Measurements from ENCODE around the gene NFATC1.
A peak's percentile ranks its signal among the peaks of the same experiment; 100 is the strongest.
"Not testable (repeated sequence)": the region's sequence is repeated elsewhere in the genome, so short reads cannot be mapped to it uniquely, and the experiment has no call there.

The NFATC1 gene

DNA sequence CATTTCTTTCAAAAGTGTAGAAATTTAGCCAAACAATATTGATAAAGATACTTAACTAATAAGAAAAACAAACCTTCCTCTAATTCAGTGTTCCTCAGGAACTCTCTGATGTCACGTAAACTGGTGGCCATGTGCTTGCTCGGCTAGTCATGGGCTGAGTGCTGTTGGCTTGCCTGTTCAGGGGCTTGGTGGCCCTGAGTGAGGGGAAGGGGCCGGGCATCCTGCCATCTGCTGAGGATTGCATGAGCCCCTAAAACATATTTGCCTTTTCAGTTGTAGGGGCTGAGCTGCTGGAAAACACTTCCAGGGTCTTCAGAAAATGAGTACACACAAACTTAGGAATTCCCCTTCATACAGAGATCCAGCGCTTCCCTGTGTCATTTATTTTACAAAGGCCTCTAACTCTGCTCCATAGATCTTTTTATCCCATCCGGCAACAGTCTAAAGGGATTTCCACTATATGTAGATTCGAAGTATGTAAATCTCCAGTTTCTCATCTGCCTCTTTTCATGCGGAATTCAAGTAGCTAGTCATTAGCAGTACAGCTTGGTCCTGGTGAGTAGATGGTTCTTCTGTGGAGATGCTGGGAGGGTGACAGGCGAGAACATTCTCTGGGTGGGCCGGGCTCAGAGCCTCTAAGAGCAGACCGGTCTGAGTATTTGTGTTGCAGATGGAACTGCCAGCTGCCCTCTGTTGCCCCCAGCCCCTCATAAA lies 20.1 kb upstream of the NFATC1 start:
- DNase-seq (ENCODE audit: low read depth) = no peak

DNA sequence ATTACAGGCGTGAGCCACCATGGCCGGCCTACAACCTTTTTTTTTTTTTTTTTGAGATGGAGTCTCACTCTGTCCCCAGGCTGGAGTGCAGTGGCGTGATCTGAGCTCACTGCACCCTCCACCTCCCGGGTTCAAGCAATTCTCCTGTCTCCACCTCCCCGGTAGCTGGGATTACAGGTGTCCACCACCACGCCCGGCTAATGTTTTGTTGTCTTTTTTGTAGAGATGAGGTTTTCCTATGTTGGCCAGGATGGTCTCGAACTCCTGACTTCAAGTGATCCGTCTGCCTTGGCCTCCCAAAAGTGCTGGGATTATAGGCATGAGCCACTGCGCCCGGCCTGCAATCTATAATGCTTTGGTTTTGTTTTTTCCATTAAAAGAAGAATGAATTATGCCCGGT lies 19.1 kb upstream of the NFATC1 start:
- DNase-seq (ENCODE audit: low read depth) = not testable (repeated sequence)

DNA sequence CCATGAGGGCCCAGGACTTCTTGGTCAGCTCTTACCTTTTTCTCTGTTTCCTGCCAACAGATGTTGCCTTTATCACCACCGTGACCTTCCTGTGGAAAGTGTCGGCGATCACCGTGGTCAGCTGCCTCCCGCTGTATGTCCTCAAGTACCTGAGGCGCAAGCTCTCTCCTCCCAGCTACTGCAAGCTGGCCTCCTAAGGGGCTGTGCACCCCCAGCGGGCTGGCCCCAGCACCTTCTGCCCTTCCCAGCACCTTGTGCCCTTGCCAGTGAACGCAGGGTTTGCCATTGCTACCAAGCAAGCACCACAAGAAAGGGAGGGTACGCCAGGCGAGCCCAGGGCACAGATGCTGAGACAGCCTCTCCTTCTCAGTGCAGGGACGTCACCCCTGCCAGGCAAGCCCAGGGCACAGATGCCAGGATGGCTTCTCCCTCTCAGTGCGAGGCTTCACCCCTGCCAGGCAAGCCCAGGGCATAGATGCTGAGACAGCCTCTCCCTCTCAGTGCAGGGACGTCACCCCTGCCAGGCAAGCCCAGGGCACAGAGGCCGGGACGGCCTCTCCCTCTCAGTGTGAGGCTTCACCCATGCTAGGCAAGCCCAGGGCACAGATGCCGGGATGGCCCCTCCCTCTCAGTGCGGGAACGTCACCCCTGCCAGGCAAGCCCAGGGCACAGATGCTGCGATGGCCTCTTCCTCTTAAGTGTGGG lies 18.4 kb upstream of the NFATC1 start:
- DNase-seq (ENCODE audit: low read depth) = no peak

DNA sequence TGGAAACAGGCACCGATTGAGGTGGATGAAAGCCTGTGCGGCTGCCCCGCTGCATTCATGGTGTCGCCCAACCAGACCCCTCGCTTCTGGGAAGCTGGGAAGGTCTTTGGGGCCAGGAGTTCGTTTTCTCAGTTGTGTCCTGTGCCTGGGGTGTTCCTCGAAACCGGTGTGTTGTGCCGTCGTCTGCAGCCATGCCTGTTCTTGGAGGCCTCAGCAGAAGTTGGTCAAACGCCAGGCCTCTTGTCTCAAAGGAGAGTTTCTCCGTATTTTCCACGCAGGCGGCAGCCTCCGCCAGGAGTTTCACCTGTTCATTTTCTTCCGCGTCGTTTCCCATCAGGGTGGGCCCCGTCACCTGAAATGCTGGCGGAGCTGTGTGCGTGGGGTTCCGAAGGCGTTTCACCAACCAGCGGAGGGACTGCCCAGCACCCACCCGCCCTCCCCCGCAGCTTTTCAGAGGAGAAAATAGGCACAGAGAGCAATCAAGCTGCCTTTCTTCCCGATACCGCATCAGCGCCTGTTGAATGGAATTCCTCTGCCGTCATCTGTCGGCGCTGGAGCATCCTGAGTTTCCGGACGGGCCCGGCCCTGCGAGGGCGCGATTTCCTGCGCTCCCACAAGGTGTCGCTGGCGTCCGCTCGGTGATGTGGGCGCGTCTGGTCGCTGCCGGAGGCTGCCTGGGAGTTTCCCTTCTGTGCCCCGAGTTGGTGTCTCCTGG lies 17.0 kb upstream of the NFATC1 start:
- peak; percentile 73 for DNase-seq (ENCODE audit: low read depth)

DNA sequence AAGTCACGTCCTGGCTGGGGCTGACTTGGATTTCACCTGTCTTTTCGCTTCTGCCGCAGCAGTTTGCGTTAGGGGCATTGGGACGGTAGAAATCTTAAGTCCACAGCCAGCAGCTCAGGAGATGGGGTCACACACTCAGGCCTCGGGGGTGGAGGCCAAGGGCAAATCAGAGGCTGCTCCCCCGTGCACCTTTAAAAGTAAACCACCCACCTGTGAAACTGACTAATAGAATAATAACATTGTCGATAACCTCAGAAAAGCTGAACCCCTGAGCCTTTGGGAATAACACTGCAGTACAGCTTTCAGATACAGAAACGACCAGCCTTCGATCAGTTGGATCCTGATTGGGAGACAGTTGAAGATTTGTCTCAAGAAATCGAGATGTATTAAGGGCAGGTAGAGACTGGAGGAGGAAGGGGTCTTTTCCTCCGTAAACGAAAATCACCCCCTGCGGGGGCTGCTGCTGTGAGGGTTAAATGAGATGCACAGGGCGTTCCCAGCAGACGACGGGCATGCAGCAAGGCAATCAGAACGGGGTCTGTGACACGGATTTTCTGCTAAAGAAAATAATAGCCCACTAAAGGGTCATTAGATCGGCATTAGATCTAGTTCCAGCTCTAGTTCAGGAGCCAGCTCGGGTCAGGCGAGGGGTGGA lies 16.4 kb upstream of the NFATC1 start:
- DNase-seq (ENCODE audit: low read depth) = no peak

DNA sequence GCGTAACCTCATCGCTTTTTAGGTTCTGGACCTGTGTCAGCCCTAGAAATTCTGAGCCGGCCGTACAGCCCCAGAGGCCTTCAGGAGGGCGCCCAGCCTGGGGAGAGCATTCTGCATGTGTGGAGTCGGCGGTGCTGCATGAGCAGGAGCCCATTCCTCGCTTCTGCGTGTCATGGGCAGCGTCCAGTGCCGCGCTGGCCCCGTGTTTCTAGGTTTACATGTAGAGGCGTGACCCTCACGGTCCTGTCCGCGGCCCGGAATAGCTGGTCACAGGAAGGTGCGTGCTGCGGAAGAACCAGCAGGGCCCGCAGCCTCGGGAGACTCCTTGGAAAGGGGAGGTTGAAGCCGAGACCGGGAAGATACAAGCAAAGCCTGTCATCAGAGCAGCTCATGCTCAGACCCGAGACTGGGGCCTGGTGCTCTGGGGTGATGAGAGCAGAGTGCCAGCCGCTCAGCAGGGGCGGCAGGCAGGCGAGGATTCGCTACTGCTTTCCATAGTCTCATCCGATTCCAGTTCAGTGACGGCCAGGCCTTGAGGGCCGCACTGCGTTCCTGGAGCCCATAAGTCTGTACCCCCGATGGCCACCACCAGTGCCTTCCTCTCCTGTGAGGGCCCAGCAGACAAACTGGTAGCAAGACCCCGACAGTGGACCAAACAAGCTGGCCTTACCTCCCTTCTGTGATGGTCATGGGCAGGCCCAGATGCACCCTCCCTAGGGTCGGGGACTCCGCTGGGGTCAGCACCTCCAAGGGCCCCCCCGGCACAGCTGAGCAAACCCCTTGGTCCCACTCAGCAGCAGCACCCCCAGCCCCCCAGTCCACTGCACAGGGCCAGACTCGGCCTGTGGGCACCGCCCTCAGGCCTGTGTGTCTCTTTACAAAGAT lies 15.6 kb upstream of the NFATC1 start:
- DNase-seq (ENCODE audit: low read depth) = no peak

DNA sequence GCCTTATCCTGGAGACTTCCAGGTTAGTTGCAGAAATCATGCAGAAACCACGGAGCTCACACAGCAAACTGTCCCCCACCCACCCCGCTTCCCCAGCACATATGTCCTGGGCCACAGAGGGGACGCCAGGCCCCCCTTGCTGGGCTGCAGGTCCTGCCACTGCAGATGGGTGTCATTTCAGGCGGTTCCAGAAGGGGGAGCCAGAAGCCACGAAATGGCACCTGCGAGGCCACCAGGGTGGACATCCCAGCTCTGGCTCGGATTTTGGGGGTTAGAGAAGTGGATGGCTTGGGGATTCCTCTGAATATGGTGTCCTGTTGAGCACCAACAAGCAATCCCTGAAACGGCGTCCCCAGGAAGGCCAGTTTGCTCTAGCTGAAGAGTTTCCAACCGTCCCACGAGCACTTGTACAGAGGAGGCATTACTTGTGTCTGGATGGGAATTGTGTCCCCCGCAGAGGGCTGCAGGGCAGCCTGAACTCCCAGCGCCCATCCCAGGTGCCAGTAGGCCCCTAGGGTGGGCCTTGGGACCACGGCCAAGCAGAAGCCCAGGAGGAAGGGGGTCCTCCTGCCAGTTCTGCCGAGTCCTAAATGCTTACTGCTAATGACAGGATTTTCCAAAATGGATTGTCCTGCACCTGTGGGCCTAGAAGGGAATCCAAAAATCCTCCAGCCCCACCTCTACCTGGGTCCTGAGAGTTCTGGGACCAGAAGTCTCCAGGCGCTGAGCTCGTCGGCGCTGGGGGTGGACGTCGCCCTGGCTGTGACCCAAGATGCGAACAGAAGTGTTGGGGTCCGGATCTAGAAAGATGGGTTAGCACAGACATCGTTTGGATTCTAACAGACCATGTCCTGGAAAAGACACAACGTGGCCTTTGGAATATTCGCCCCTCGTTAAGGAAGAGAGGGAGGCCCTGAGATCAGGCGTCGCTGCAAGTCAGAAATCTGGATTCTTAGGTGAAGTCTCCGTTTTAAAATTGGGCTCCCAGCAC lies 14.6 kb upstream of the NFATC1 start:
- no peak for DNase-seq (ENCODE audit: low read depth)

DNA sequence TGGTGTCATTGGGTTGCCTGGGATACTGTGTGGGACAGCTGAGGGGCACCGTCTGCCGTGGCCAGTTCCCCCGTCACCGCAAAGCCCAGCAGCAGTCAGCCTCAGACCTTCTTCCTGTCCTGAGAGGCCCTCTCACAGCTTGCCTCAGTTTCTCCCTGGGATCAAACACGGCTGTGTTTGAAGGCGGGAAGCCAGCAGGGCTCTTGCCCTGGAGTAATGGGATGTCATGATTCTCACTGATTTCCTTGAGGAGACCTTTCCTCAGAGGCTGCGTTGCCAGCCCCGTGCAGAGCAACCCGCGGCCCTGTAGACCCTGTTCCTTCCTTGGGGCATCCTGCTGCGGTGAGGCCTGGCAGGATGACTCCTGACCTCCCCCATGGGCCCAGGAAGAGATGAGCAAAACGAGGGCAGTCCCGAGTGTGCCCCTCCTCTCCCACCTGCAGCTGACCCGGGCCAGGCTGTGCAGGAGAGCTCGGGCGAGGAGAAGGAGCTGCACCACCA lies 13.9 kb upstream of the NFATC1 start:
- DNase-seq (ENCODE audit: low read depth) = no peak

DNA sequence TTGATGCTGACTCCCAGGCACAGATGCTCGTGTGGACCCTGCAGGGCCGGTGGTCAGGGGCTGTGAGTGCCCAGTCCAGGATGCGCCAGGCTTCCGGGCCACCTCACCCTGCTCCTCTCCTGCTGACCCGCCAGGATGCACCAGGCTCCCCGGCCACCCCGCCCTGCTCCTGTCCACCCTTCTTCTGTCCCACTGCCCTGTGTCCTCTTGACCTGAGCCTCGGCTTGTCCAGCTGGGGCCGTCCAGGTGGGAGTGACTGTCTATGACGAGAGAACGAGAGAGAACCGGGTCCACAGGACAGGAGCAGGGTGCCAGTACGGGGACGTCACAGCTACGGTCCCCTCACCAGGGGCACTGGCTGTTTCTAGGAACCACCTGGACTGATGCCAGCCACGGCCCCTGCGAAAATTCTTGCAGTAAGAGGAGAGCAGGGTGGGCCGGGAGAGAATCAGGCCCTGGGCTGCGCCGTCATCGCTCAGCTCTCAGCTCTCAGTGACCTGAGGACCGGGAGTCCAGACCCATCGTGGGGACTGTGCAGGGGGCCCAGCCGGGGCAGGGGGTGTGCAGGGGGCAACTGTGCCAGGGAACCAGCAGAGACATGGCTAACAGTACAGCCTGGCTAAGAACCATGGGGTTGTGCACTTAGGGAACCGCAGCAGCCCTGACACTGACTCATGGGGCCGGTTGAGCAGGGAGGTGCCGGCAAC lies 12.9 kb upstream of the NFATC1 start:
- no peak for DNase-seq (ENCODE audit: low read depth)

DNA sequence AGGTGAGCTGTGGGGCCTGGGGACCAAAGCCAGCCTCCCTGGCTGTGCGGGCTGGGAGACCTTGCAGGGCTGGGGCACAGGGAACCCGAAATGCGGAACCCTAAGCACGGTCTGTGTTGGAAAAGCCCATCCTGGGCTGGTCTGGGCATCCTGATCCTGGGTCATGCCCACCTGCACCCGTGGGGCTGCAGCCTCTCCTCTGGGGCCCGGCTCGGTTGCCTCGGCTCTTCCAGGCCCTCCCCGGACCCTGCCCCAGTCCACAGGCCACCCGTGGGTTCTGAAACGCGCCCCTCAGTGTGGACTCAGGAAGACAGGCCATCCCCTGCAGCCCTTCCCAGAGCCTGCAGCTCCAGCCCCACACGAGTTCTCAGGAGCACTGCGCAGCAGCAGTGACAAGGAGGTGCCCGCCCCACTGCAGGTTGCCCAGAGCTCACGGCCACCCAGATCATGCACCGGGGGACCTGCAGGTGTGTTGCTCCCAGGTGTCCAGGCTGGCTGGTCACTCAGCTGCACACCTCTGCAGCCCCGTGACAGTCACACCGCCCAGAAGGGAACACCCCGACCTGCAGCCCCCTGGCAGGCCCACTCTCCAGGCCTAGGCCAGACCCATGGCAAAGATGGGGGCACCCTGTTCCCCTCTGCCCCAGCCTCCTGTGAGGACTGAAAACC lies 12.2 kb upstream of the NFATC1 start:
- no peak for DNase-seq (ENCODE audit: low read depth)

DNA sequence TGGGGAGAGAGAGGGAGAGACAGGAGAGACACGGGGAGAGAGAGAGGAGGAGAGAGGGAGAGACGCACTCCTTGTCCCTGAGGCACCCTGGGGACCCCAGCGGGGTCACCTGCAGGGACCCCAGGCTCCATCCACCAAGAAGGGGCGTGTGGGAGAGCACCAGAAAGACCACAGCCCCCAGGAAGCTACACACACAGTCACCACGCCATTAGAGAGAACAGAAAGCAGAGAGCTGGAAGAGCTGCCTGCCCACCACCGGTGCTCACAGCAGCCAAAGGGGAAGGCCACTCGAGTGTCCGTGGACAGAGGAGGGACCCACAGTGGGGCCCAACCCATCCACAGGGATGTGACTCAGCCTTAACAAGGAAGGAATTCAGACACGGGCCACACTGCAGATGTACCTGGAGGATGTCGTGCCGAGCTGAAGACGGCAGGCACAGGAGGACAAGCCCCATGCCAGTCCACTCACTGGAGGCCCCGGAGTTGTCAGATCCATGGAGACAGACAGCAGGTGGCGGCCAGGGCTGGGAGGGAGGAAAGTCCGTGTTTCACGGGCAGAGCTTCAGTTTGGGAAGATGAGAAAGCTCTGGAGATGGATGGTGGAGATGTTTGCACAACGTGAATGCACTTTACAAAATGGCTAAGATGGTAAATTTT lies 11.5 kb upstream of the NFATC1 start:
- no peak for DNase-seq (ENCODE audit: low read depth)

DNA sequence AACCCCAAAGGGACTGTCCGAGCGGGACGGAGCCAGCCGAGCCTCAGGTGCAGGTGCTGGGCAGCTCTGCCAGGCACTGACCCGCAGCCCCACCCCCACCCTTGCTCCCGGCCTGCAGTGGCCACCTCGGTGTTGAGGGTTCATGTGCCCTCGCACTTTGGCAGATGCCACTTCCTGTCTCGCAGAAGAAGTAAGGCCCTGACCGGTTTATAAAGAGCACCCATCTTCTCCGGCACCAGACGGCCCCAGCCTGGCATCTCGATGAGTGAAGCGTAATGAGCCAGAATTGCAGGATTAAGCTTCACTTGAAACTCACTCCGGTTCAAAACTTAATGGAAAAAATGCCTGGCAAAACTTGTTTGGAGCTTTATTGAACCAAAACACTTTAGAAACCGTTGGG lies 10.9 kb upstream of the NFATC1 start:
- no peak for DNase-seq (ENCODE audit: low read depth)

DNA sequence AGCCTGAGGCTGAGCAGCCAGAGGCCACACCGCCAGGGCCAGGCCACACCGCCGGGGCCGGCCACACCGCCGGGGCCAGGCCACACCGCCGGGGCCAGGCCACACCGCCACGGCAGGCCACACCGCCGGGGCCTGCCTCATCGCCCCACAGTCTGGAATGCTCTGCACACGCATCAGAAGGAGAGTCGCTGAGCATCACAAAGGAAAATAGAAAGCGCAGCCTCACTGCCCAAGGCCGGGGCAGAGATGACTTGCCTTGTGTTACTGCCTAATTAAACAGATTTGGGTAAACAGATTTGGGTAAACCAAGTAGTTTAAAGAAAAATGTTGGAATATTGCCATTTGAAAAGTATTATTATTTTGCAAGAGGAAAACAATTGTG lies 10.4 kb upstream of the NFATC1 start:
- DNase-seq (ENCODE audit: low read depth) = no peak

DNA sequence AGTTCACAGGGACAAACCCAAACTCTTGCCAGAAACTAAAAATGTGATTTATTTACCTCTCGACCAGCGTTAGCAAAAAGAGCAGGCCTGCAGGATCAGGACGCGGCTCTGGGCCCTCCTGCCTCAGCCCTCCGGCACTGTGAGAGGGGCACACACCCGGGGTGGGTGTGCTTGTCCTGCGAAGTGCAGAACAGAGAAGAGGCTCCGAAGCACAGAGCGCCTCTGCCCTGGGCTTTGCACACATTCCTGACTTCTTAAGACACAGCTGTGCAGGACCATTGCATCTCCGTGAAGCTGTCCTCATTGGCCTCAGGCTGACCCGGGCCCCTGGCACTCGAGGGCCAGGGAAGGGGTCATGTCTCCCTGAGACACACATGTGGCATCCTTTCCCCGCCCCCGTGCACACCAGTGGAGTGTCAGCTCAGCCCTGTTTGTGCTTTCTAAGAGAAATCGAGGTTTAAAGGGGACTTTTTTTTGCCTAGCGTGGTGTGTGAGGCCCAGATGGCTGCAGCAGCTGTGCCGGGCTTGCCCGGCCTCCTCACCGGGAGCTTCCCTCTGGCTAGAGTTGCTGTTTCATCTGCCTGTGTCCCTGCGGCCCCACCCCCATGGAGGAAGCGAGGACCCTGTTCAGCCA lies 9.9 kb upstream of the NFATC1 start:
- DNase-seq (ENCODE audit: low read depth) = no peak

DNA sequence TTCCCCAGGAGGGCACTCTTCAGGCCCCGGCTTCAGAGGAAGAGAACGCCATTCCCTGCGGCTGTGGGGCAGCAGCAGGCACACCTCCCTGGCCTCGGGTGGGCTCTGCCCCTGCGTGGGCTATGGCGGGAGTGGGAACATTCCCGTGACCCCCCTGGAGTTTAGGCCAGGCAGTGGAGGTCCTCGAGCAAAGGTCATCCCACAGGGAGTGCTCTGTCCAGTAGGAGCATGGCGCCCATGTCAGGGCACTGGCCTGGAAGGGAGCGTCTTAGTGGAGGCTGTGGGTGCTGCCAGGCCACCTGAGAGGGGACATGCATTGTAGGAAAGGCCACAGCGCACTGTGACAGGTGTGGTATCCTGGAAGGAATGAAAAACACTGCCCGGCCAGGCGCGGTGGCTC lies 9.2 kb upstream of the NFATC1 start:
- DNase-seq (ENCODE audit: low read depth) = no peak

DNA sequence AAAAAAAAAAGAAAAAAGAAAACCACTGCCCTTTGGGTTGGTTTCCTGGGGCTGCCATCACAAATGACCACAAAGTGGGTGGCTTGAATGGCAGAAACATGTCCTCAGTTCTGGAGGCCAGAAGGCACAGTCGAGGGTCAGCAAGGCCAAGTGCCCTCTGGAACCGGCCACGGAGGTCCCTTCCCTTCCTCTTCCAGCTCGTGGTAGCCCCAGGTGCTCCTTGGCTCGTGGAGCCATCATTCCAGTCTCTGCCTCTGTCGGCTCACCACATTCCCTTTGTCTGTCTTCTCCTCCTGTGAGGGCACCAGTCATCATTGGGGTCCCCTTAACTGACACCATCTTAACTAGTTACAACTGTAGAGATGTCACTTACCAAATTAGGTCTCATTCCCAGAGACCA lies 8.5 kb upstream of the NFATC1 start:
- DNase-seq (ENCODE audit: low read depth) = no peak

DNA sequence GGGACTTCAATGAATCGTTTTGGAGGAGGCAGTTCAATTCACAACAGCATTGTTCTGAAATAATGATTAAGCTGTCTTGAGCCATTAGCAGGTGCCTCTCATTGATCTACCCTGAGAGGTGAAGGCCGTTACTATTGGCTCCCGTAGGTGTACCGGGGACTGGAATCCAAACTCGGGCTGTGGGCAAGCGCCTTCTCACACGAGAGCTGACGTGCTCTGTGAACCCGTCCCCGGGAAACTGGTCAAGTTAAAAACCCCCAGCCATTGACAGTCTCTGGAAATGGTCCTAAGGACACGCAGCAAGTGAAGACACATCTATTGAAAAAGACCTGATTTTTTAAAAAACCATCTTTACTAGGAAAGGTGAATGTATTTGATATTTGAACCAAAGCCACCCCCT lies 8.1 kb upstream of the NFATC1 start:
- DNase-seq (ENCODE audit: low read depth) = no peak

DNA sequence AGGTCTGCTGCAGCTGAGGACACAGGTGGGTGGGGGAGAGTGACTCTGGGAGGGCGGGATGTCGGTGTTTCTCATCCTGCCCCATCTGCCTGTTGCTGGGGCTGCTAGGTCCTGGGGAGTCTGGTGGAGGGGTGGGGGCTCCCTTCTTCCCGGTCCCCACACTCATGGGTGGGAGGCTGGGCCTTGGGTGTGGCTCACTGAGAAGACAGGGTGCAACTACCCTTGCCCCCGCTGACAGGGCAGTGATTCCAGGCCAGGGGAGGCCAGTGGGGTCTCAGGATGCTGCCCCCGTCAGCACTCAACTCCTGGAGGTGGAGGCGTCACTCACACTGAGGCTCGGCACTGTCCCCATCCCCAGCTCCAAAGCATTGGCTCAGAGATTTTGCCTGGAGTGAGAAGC lies 7.7 kb upstream of the NFATC1 start:
- no peak for DNase-seq (ENCODE audit: low read depth)
